ENCODE data around the gene DLG2.

- TF ChIP-seq POLR2AphosphoS5 (IDR thresholded peaks at IDR 0.05; ENCODE audit: low read depth, low read length) (no peak), REST (IDR thresholded peaks at IDR 0.05; ENCODE audit: insufficient read depth in 1 of 2, low read depth in 2 of 2, low read length in 2 of 2) (no peak), TAF1 (IDR thresholded peaks at IDR 0.05; ENCODE audit: borderline replicate concordance, insufficient read depth, low read length) (no peak), FOXP2 (optimal IDR thresholded peaks at IDR 0.05; ENCODE audit: borderline replicate concordance, extremely low read depth, extremely low read length, insufficient read depth) (no peak)
Measured at GRCh38 chr11:85256433-85256832, 370.7 kb downstream of the DLG2 start.
